ENCODE results near the gene NBPF11.
"Not testable (repeated sequence)": the region's sequence is repeated elsewhere in the genome, so short reads cannot be mapped to it uniquely, and the experiment has no call there.

- TF ChIP-seq EZH2 (IDR thresholded peaks at IDR 0.05; ENCODE audit: insufficient read depth, low read length): not testable (repeated sequence)
- TF ChIP-seq, protein P1, sequence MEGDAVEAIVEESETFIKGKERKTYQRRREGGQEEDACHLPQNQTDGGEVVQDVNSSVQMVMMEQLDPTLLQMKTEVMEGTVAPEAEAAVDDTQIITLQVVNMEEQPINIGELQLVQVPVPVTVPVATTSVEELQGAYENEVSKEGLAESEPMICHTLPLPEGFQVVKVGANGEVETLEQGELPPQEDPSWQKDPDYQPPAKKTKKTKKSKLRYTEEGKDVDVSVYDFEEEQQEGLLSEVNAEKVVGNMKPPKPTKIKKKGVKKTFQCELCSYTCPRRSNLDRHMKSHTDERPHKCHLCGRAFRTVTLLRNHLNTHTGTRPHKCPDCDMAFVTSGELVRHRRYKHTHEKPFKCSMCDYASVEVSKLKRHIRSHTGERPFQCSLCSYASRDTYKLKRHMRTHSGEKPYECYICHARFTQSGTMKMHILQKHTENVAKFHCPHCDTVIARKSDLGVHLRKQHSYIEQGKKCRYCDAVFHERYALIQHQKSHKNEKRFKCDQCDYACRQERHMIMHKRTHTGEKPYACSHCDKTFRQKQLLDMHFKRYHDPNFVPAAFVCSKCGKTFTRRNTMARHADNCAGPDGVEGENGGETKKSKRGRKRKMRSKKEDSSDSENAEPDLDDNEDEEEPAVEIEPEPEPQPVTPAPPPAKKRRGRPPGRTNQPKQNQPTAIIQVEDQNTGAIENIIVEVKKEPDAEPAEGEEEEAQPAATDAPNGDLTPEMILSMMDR (IDR thresholded peaks at IDR 0.05; ENCODE audit: insufficient read depth, low read depth, low read length): not testable (repeated sequence)
Measured at GRCh38 chr1:148138606-148139005, 13.5 kb downstream of the NBPF11 start.
